Fibroblast of lung (primary cell): ENCODE measurements around the gene IL32.
A peak's percentile ranks its signal among the peaks of the same experiment; 100 is the strongest.

ENCODE experiments used
- EZH2 ChIP-seq: IDR thresholded peaks from 2 replicates; pipeline ENCODE4 v1.5.1; 2012; ENCODE audit warnings: low read length, control low read depth, mild to moderate bottlenecking; ENCODE audit errors: missing control alignments
- TF ChIP-seq, protein P1 (sequence below), 2 donors: IDR thresholded peaks in 1 of 2; conservative IDR thresholded peaks in 1 of 2; 1 replicate in 1 of 2; 2 replicates in 1 of 2; pipeline ENCODE4 v1.5.1; 2011 to 2012; ENCODE audit warnings: low read length in 2 of 2, control low read depth in 1 of 2, inconsistent platforms in 1 of 2, low read depth in 1 of 2, mild to moderate bottlenecking in 1 of 2

DNA sequence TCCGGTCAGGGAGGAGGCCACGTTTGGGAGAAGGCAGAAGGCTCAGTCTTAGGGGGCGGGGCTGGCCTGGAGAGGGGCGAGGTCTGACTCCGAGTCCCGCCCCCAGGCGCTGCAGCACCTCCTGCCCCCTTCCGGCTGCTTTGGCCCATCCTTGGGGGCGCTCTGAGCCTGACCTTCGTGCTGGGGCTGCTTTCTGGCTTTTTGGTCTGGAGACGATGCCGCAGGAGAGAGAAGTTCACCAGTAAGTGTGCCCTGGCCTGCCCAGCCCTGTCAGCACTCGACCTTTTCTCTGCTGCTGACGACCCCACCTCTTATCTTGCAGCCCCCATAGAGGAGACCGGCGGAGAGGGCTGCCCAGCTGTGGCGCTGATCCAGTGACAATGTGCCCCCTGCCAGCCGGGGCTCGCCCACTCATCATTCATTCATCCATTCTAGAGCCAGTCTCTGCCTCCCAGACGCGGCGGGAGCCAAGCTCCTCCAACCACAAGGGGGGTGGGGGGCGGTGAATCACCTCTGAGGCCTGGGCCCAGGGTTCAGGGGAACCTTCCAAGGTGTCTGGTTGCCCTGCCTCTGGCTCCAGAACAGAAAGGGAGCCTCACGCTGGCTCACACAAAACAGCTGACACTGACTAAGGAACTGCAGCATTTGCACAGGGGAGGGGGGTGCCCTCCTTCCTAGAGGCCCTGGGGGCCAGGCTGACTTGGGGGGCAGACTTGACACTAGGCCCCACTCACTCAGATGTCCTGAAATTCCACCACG lies 43.8 kb upstream of the IL32 start:
- TF ChIP-seq EZH2: no peak
- TF ChIP-seq, protein P1, sequence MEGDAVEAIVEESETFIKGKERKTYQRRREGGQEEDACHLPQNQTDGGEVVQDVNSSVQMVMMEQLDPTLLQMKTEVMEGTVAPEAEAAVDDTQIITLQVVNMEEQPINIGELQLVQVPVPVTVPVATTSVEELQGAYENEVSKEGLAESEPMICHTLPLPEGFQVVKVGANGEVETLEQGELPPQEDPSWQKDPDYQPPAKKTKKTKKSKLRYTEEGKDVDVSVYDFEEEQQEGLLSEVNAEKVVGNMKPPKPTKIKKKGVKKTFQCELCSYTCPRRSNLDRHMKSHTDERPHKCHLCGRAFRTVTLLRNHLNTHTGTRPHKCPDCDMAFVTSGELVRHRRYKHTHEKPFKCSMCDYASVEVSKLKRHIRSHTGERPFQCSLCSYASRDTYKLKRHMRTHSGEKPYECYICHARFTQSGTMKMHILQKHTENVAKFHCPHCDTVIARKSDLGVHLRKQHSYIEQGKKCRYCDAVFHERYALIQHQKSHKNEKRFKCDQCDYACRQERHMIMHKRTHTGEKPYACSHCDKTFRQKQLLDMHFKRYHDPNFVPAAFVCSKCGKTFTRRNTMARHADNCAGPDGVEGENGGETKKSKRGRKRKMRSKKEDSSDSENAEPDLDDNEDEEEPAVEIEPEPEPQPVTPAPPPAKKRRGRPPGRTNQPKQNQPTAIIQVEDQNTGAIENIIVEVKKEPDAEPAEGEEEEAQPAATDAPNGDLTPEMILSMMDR (conservative IDR thresholded peaks at IDR 0.05 in 1 of 2, IDR thresholded peaks at IDR 0.05 in 1 of 2; ENCODE audit: low read depth in 1 of 2, low read length in 2 of 2): peak; percentile 26 to 39
